PC-3 (cell line): ENCODE data around the gene EVL. TPM values are rescaled to one million over a fixed set of nuclear protein-coding genes. Genes with fewer than 3 reads are reported as not detected.

Source experiments
- ATAC-seq: fragments of 200-7000 bp; cut with Tn5 transposase; 2 replicates; pipeline ENCODE4 v1.9.1; 2020; ENCODE audit warnings: mild to moderate bottlenecking, moderate library complexity
- BruUV-seq: library from RNA; stranded (reverse); fragments of 400-500 nt; replicated peaks from 2 replicates; lab custom pipeline; 2021; lab: Mats Ljungman, UMichigan
- CTCF ChIA-PET: fragments of 300-600 bp; sonication (Branson Sonifier 250); formaldehyde crosslinking; loops from one replicate; lab custom pipeline; 2022; ENCODE audit warnings: antibody characterized with exemption; lab: Charles Lee
- POLR2A ChIA-PET: fragments of 300-600 bp; sonication (Branson Sonifier 250); formaldehyde crosslinking; loops from one replicate; lab custom pipeline; 2022; ENCODE audit warnings: antibody characterized with exemption; ENCODE audit not compliant: unreplicated experiment; lab: Charles Lee
- DNase-seq: peaks from one replicate; pipeline ENCODE4 v3.0.0-alpha.2; 2015
- H2AFZ ChIP-seq: fragments of 300-600 bp; sonication (generic); 2 replicates; pipeline ENCODE4 v1.6.0; 2016; ENCODE audit warnings: antibody characterized with exemption, low read length
- H3F3A ChIP-seq: fragments of 300-600 bp; sonication (generic); one replicate; pipeline ENCODE4 v1.6.0; 2017; ENCODE audit warnings: antibody characterized with exemption, low read length, control low read depth, mild to moderate bottlenecking; ENCODE audit not compliant: unreplicated experiment
- H3K27ac ChIP-seq: fragments of 300-600 bp; sonication (generic); 2 replicates; pipeline ENCODE4 v1.5.1; 2016; ENCODE audit warnings: mild to moderate bottlenecking, low read length
- H3K27me3 ChIP-seq: fragments of 300-600 bp; sonication (generic); 2 replicates; pipeline ENCODE4 v1.6.1; 2016; ENCODE audit warnings: low read length, mixed read lengths
- H3K36me3 ChIP-seq: fragments of 300-600 bp; sonication (generic); 2 replicates; pipeline ENCODE4 v1.6.1; 2016; ENCODE audit warnings: low read depth, mixed run types, low read length, mixed read lengths
- H3K4me1 ChIP-seq: fragments of 300-600 bp; sonication (generic); 2 replicates; pipeline ENCODE4 v1.5.1; 2016; ENCODE audit warnings: low read length; ENCODE audit not compliant: insufficient read depth
- H3K4me2 ChIP-seq: fragments of 300-600 bp; sonication (generic); 2 replicates; pipeline ENCODE4 v1.6.0; 2016; ENCODE audit warnings: low read length
- H3K4me3 ChIP-seq: fragments of 300-600 bp; sonication (generic); 2 replicates; pipeline ENCODE4 v1.5.1; 2016; ENCODE audit warnings: mild to moderate bottlenecking, low read length, mixed read lengths
- H3K79me2 ChIP-seq: fragments of 300-600 bp; sonication (generic); 2 replicates; pipeline ENCODE4 v1.6.1; 2017; ENCODE audit warnings: low read length, mixed read lengths
- H3K9ac ChIP-seq: fragments of 300-600 bp; sonication (generic); 2 replicates; pipeline ENCODE4 v1.6.0; 2016; ENCODE audit warnings: mild to moderate bottlenecking, low read length
- H3K9me2 ChIP-seq: fragments of 300-600 bp; sonication (generic); replicated peaks from 2 replicates; pipeline ENCODE4 v1.6.1; 2016; ENCODE audit warnings: mixed run types, low read length, mixed read lengths
- H3K9me3 ChIP-seq: fragments of 300-600 bp; sonication (generic); 2 replicates; pipeline ENCODE4 v1.6.1; 2016; ENCODE audit warnings: low read length, mixed read lengths
- H4K20me1 ChIP-seq: fragments of 300-600 bp; sonication (generic); 2 replicates; pipeline ENCODE4 v1.6.1; 2016; ENCODE audit warnings: low read length, mixed read lengths
- CTCF ChIP-seq: fragments of 300-600 bp; sonication (generic); conservative IDR thresholded peaks from 2 replicates; pipeline ENCODE4 v1.5.1; 2017; ENCODE audit warnings: antibody characterized with exemption, low read depth, mild to moderate bottlenecking, low read length
- EZH2 ChIP-seq: fragments of 300-600 bp; sonication (generic); IDR thresholded peaks from one replicate; pipeline ENCODE4 v1.6.1; 2017; ENCODE audit warnings: antibody characterized with exemption, mild to moderate bottlenecking, low read length; ENCODE audit not compliant: unreplicated experiment
- EZH2phosphoT487 ChIP-seq: fragments of 300-600 bp; sonication (generic); IDR thresholded peaks from 2 replicates; pipeline ENCODE4 v1.6.1; 2018; ENCODE audit warnings: mild to moderate bottlenecking, antibody characterized with exemption, low read length, borderline replicate concordance
- intact Hi-C: fragments of 100-400 bp; cut with micrococcal nuclease; formaldehyde crosslinking; loops from 2 replicates; pipeline ENCODE4 v1.9.0; 2023
- total RNA-seq: library from RNA; depleted of rRNA; stranded (reverse); fragments of >200 nt; gene quantifications from 2 replicates; pipeline ENCODE4 v1.2.3, GENCODE V29; 2014

EVL gene
- total RNA-seq, 1 experiment from 2014 or later, result 26.5 TPM

- H3K4me3 ChIP-seq, result no peak overlapping the region
- no peaks in the 10 kb centered on the region for H3F3A ChIP-seq
- no peaks in the 10 kb centered on the region for H3K9me2 ChIP-seq
- no peaks in the 10 kb centered on the region for H3K27me3 ChIP-seq
- H3K4me1 ChIP-seq, result no peaks in the 10 kb centered on the region
- intact Hi-C loops, result no loop called here
- no peak overlapping the region for H3K4me2 ChIP-seq
- TF ChIP-seq EZH2phosphoT487 (no peak), CTCF (no peak), EZH2 (no peak)
- H3K79me2 ChIP-seq, result no peaks in the 10 kb centered on the region
- no peak overlapping the region for H2AFZ ChIP-seq
- DNase-seq (no peak), ATAC-seq (no peak)
- H4K20me1 ChIP-seq, result no peaks in the 10 kb centered on the region
- H3K9ac ChIP-seq, result no peak overlapping the region
- ChIA-PET CTCF (no interaction called here), POLR2A (no interaction called here)
- no peak overlapping the region for H3K27ac ChIP-seq
- BruUV-seq, result no TSS peak
- H3K36me3 ChIP-seq, result no peaks in the 10 kb centered on the region
- H3K9me3 ChIP-seq, result no peaks in the 10 kb centered on the region
Measured at GRCh38 chr14:100119251-100119650, 54.0 kb downstream of the EVL start.

- Histone ChIP-seq H3K4me2 (no peak overlapping the region), H3K4me3 (no peak overlapping the region), H3K9me3 (no peaks in the 10 kb centered on the region), H3K27me3 (no peaks in the 10 kb centered on the region), H3K79me2 (no peaks in the 10 kb centered on the region), H4K20me1 (no peaks in the 10 kb centered on the region), H3K36me3 (no peaks in the 10 kb centered on the region), H2AFZ (no peak overlapping the region), H3K27ac (no peak overlapping the region), H3K9me2 (no peaks in the 10 kb centered on the region), H3F3A (no peaks in the 10 kb centered on the region), H3K9ac (no peak overlapping the region), H3K4me1 (no peaks in the 10 kb centered on the region)
- CTCF ChIA-PET, result no interaction called here
- ATAC-seq, result no peak
- intact Hi-C loops, result no loop called here
- no TSS peak for BruUV-seq
- no peak for DNase-seq
- no peak for TF ChIP-seq CTCF
- TF ChIP-seq EZH2, result no peak
- no peak for TF ChIP-seq EZH2phosphoT487
- POLR2A ChIA-PET, result no interaction called here
Measured at GRCh38 chr14:100120522-100121269, 55.5 kb downstream of the EVL start.

- Histone ChIP-seq H3K27ac (no peak overlapping the region), H3K27me3 (no peaks in the 10 kb centered on the region), H3K9me2 (no peaks in the 10 kb centered on the region), H3K9ac (no peak overlapping the region), H3F3A (no peaks in the 10 kb centered on the region), H3K4me2 (no peak overlapping the region), H3K4me1 (no peaks in the 10 kb centered on the region), H3K4me3 (no peak overlapping the region), H4K20me1 (no peaks in the 10 kb centered on the region), H3K79me2 (no peaks in the 10 kb centered on the region), H3K9me3 (no peaks in the 10 kb centered on the region), H2AFZ (no peak overlapping the region), H3K36me3 (no peaks in the 10 kb centered on the region)
- no TSS peak for BruUV-seq
- TF ChIP-seq CTCF, result no peak
- TF ChIP-seq EZH2, result no peak
- no peak for TF ChIP-seq EZH2phosphoT487
- ATAC-seq (no peak), DNase-seq (no peak)
- ChIA-PET CTCF (interaction anchor here (0.5 kb wide), 1 partner anchor 39 kb away, joined by 3 read pairs; no protein-coding TSS in a partner anchor), POLR2A (interaction anchor here (0.6 kb wide), 1 partner anchor 118 kb away, joined by 3 read pairs; no protein-coding TSS in a partner anchor)
- intact Hi-C loops, result no loop called here
Measured at GRCh38 chr14:100121643-100122480, 56.6 kb downstream of the EVL start.
